Measurements from ENCODE around the gene SCNN1G.

Gene SCNN1G

DNA sequence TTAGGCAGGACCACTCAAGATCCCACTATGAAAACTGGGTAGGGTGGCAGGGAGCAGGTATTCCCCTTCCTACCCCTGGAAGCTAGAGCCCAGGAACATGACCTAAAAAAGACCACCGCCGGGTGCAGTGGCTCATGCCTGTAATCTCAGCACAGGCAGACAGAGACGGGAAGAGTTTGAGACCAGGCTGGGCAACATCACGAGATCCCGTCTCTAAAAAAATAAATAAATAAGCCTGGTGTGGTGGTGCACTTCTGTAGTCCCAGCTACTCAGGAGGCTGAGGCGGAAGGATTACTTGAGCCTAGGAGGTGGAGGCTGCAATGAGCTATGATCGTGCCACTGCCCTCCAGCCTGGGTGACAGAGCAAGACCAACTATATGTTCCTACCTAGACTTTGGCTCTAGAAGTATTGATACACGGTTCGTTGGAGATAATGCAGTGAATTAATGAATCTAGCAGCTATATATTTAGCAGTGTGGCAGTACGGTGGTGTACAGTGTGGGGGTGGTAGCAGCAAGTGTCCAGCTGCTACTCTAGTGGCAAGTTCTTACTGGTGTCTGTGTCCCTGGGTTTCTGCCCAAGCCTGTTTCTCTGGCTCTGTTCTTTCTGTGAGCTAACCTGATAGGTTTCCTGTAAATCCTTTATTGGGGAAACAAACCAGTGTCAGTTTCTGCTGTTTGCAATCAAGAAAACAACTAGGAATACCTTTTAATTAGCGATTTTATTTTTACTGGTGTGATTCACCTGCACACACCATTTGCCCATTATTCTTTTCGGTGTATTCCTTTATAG, 30.0 kb upstream of the SCNN1G start:
- DNase-seq = no peak

DNA sequence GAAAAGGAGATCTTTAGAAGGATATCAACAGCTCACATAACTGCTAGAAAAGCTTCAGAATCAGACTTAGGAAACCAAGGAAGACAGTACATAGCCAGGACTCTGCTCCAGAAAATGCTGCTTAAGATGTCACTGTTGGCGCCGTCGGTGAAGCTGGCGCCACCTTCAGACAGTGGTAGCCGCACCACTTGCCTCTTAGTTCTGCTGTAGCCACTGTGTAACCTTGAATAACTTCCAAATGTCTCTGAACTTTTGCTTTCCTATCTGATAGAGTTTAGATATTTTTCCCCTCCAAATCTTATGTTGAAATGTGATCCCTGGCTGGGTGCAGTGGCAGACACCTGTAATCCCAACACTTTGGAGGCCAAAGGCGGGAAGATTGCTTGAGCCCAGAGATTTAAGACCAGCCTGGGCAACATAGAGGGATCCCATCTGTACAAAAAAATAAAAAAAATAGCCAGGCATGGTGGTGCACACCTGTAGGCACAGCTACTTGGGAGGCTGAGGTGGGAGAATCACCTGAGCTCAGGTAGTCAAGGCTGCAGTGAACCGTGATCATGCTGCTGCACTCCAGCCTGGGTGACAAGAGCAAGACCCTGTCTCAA, 27.0 kb upstream of the SCNN1G start:
- no peak for DNase-seq

DNA sequence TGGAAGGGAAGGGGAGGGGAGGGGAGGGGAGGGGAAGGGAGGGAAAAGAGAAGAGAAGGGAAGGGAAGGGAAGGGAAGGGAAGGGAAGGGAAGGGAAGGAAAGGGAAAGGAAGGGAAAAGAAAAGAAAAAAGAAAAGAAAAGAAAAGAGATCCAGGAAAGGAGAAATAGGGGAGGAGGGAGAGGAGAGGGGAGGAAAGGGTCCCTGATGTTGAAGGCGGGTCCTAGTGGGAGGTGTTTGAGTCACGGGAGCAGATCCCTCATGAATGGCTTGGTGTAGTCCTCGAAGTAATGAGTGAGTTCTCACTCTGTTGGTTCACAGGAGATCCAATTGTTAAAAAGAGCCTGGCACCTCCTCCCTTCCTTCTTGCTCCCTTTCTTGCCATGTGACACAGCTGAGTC, 26.4 kb upstream of the SCNN1G start:
- DNase-seq = no peak

DNA sequence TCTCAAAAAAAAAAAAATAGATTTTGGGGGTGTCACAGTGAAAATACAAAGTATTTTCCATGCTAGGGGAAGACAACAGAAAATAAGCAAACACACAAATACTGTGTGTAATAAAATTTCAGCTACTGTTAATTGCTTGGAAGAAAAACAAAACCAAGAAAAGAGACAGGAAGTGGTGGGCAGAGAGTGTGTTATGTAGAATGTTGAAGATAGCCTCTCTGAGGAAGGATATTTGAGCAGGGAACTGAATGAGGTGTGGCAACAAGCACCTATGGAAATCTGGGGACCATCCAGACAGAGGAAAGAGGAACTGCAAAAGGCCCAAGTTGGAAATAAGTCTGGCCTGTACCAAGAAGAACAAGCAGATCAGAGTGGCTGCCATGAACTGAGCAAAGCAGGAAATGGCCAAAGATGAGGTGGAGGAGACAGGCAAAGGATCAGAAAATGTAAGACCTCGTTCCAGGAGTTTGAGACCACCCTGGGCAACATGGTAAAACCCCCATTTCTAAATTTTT, 25.5 kb upstream of the SCNN1G start:
- no peak for DNase-seq

DNA sequence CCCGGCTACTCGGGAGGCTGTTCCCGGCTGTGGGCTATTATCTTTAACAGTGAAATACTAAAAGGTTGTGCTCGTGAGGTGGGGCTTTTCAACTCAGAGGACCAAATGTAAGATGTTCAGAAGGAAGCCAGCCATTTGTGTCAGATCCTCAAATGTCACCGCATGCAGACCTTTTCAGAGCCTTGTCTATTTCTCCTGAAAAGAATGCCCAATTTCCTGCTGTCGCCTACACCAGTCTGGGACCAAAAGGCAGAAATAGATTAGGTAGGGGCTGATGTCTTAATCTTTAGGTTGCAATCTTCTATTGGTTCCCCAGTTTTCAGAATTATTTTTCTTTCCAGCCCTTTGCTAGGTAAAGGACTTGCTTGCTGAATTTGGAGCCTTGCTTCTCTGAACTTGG, 24.4 kb upstream of the SCNN1G start:
- no peak for DNase-seq

DNA sequence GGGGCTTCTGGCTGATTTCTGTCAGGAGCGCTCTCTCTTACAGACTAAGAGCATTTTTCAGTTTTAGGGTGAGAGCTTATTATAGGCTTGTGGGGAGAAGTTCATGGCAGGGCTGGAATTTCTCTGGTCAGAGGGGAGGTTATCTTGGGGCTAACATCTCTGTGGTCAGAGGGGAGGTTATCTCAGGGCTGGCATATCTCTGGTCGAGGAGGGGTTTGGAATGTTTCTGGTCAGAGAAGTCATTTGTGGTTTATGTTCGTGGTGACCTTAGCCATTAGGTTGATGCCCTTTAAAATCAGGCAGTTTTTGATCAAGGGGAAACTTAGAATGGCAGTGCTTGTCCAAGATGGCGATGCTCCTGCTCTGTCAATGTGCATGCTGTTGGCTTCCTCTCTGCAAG, 22.5 kb upstream of the SCNN1G start:
- DNase-seq = no peak

DNA sequence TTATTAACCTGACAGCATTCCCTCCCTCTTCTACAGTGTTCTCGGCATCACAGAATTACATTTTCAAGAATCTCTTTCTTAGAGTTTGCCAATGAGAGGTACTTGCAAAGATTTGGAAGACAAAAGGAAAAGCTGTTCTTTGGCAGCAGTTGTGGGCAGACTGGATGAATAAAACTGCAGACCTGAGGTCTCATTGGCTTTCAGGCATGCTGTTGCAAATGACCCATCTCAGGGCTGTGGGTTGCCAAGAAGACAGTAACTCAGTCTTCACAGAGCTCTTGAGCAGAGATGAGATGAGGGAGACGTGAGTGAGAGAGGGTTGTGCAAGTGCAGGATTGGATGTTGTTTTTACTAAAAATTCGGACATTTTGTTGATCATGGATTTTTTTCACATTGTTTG, 22.0 kb upstream of the SCNN1G start:
- no peak for DNase-seq

DNA sequence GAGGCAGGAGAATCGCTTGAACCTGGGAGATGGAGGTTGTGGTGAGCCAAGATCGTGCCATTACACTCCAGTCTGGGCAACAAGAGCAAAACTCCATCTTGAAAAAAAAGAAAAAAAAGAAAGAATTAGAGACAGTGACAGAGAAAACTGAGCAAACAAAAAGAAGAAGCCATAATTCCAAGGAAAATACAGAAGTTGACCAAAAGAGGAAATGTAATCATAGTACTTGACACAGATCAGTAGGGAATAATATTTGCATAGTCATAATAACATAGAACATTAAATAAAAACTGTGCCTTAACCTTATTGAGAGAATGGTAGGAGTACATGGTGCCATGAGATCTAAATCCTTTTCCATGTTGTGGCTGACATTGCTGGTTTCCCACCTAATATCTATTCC, 18.6 kb upstream of the SCNN1G start:
- no peak for DNase-seq

DNA sequence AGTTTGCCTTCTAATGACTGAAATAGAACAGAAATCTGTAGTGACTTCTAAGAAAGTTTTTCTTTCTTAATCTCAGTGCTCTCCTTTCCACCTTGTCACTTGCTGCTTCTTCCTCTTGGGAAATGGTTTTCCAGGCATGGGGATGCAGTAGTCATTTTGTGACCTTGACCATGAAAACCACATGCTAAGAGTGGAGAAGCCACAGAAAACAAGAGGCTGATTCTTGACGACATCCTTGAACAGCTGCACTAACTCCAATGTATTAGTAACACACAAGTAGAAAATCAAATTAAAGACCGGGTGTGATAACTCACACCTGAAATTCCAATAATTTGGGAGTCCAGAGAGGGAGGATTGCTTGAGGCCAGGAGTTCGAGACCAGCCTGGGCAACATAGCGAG, 17.8 kb upstream of the SCNN1G start:
- no peak for DNase-seq

DNA sequence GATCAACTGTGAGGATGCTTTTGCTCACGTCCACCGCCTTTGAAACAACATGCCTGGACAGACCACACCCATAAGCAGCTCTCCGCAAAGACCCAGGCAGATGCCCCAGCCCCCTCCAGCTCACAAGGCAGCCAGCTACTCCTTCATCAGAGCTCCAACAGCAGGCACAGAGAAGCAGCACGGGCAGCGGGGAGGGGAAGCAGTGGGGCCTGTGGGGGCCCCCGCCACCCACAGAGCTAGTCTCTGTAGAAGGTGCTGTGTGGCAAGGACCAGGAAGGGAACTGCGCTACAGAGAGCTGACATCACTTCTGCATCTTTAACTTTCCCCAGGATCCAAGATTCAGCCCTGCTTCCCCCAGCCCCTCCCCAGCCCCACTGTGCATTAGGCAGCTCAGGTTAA, 10.0 kb upstream of the SCNN1G start:
- DNase-seq = no peak

DNA sequence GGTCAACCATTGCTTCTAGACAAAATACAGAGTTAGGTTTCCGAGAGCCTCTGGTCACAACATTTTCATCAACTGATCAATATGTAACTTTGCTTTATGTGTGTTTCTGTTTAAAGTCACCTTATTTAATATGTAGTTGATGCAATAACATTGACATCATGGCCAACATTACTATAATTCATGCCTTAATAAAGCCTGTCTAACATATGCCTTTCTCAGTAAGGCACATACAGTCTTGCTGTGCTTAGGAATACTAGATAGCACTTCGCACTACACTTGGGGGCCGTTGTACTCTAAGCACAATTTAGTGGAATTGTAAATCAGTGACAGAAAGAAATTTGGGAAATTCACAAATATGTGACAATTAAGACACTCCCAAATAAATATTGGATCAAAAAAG, 9.6 kb upstream of the SCNN1G start:
- DNase-seq = no peak

DNA sequence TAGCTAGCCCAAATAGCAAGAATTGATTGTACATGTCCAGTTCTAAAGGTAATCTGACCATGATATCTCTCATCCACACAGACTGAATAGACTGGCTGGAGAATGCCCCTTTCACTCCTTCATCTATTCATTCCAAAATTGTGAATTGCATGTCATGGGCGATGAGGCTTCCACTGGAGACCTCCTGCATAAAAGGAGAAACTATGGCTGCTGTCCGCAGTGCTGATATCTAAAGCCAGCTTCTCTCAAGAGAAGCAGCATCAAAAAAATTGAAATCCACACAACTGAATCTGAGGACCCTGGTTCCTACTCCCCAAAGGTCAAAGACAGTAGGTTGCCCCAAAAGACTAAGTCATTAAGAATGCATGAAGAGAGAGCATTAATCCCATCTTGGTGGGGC, 7.9 kb upstream of the SCNN1G start:
- DNase-seq = no peak

DNA sequence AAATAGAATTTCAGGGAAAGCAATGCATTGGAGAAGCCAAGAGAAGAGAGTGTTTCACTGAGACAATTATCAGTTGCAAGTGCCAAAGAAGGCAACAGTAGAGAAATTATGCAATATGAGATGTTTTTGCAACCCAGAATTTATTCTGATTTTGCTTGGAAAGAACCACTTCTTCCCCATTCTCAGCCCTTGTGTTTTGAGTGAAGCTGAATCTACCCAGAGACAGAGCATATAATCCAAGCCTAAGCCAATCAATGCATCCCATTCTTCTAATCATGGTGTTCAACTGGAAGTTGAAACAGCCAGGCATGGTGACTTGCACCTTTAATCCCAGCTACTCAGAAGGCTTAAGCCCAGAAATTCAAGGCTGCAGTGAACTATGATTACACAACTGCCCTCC, 6.9 kb upstream of the SCNN1G start:
- DNase-seq = no peak

DNA sequence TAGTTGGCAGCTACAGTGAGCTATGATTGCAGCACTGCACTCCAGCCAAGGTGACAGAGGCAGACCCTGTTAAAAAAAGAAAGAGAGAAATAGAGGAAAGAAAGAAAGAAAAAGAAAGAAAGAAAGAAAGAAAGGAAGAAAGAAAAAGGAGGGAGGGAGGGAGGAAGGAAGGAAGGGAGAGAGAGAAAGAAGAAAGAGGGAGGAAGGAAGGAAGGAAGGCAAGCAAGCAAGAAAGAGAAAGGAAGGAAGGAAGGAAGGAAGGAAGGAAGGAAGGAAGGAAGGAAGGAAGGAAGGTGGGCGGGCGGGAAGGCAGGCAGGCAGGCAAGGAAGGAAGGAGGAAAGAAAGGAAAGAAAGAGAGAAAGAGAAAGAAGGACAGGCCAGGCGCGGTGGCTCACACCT, 1.0 kb upstream of the SCNN1G start:
- no peak for DNase-seq

DNA sequence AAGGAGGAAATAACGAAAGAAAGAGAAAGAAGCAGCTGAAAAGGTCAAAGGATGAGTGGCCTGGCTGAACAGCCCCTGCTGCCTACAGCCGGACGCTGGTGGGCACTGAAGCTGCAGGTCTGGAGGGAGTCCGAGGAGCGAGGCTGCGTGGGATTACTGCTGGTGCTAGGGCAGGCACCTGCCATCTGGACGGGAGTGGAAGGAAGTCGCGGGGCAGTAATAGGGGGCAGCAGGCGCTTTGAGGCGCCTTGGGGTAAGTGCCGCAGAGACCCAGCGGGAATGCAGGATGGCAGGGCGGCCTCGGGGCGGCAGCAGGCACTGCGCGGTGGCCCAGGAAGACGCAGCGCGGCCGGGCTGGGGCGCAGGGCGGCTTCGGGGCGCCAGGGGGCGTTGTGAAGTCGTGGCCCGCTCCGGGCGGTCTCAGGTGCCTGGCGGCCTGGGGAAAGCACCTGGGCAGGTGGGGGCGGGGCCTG, 303 bp upstream of the SCNN1G start:
- DNase-seq = no peak

DNA sequence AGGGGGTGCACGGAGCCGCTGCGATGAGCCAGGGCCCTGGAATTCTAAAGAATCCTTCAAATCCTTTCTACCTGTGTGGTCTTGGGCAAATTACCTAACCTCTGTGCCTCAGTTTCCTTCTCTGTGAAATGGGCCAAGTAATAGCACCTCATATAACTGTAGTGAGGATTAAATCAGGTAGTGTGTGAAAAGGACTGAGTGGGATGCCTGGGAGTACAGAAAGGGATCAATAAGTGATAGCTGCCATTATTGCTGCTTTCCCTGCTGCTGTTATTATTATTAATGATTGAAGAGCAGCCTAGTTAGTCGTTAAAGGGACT, 958 bp downstream of the SCNN1G start:
- no peak for DNase-seq

DNA sequence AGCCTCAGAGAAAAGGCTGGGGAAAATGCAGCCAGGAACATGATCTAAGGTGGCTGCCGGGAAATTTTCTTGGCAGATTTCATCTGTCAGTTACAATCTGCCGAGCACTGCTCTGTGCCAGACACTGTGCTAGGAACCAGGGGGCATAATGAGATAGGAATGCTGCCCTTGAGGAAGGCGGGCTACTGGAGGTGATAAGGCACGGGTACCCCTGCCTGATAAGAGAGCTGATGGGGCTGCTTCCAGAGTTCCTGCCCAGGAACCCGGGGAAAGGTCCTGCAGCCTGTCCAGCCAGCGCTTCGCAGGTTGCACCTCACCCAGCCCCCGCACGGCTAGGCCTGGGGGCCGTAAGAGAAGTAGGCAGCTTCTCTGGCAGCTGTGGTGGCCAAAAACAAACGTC, 3.1 kb downstream of the SCNN1G start:
- peak; percentile 18 for DNase-seq

DNA sequence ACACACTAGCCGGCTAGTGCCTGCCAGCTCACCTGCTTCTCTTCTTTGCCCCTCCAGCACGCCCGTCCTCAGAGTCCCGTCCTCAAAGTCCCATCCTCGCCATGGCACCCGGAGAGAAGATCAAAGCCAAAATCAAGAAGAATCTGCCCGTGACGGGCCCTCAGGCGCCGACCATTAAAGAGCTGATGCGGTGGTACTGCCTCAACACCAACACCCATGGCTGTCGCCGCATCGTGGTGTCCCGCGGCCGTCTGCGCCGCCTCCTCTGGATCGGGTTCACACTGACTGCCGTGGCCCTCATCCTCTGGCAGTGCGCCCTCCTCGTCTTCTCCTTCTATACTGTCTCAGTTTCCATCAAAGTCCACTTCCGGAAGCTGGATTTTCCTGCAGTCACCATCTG, 3.6 kb downstream of the SCNN1G start:
- no peak for DNase-seq

DNA sequence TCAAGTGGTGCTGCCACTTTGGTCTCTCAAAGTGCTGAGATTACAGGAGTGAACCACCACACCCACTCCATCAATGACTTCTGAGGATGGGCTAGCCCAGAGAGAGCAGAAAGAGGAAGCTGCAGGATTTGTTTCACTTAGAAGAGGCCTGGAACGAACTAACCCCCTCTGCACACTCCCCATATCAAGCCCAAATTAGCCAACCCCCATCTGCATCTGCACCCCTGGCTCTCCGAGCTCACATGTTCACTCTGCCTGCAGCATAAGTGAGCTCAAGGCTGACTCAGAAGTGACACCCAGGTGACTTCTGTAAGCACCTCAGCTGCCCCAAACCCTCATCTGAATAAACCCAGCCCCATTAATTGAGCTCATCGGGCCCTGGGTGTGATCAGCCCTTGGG, 4.8 kb downstream of the SCNN1G start:
- DNase-seq = no peak

DNA sequence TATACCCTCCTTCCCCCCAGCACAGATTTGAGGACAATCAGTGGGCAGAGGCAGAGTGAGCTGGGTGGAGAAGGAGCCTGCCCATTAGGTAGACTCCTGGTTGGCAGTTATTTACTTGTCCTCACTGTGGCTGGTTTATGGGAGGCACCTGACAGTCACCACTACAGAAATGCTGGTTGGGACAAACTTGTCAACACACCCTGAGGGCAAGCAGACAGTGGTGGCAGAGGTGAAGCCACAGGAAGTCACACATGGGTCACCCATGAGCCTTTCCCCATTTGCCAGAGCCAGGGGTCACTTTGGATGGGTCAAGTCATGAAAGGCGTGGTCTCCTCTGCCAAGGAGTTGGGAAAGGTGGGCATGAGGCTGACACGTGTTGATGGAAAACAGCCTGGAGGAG, 6.4 kb downstream of the SCNN1G start:
- no peak for DNase-seq

DNA sequence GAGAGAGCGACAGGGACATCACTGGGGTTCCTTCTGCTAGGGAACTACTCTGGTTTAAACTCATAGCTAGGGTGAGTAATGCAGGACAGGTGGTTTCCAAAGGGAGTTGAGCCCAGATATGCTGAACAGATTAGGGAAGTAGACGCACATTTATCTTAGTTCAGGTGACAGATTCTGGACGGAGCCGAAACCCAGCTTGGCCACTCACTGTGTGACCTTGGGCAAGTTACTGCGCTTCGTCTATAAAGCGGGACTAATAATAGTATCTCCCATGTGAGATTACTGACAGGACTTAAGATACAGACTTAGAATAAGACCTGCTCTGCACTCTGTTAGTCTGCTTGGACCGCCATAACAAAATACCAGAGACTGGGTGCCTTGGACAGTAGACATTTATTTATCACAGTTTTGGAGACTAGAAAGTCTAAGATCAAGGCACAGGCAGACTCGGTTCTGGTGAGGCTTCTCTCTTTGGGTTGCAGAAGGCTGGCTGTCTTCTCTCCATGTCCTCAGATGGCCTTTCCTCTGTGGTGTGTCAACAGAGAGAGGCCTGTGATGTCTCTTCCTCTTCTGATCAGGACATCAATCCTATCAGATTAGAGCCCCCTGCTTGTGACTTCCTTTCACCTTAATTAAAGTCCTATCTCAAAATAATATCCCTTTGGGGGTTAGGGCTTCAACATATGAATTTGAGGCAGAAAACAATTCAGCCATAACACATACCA, 12.1 kb downstream of the SCNN1G start:
- DNase-seq = no peak

DNA sequence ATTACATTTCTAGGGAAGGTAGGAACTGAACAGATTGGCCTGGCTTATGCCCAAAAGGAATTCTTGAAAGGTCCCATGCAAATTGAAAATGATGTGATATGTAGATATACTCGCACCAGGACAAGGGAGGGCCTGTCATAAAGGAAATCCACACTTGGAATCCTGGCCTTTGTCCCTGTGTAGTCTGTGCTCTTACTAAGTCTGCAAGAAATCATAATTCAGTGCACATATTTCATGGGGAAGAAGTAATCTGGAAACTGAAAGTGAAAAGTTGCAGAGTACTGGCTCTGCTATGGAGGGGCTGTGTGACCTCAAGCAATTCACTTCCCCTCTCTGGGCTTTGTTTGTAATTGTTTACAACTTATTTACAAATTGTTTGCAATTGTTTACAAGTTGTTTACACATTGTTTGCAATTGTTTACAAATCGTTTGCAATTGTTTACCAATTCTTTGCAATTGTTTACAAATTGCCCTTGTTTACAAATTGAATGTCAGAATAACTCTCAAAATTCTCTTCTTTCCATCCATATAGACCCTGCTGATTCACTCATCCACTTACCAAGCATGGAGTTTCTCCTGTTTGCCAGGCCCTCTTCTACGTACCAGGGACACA, 12.9 kb downstream of the SCNN1G start:
- no peak for DNase-seq

DNA sequence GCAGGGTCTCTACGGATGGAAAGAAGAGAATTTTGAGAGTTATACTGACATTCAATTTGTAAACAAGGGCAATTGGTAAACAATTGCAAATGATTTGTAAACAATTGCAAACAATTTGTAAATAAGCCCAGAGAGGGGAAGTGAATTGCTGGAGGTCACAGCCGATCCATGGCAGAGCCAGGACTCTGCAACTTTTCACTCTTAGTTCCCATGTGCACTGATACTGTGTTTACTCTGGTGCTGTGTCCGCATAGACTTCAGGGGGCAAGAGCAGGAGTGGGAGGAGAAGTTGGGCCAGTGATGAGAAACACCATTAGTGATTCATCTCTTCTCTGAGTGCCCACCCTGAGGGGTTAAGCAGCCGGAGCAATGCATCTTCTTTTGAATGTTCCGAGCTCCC, 14.0 kb downstream of the SCNN1G start:
- no peak for DNase-seq

DNA sequence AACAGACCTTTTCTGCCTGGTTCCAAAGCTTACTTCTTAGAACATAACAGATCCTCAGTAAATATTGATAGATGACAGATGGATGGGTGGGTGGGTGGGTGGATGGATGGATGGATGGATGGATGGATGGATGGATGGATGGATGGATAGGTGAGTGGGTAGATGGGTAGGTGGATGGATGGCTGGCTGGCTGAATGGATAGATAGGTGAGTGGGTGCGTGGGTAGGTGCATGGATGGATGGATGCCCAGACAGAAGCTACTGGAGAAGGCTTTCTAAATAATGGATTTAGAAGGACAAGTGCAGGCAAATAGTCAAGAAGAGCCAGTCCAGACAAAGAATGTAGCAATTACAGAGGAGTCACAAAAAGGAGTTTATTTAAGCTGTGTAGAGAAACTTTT, 19.6 kb downstream of the SCNN1G start:
- DNase-seq = no peak
